Stimulated activated CD4-positive, alpha-beta T cell treated with anti-CD3 and anti-CD28 coated beads, Interleukin-12 subunit alpha, Interleukin-12 subunit beta, amount 100 ng/mL, for 24 hours (primary cell): ENCODE results near the gene KRIT1.

Source experiments
- DNase-seq, 2 experiments: peaks; one replicate each; pipeline ENCODE4 v3.0.0-alpha.2; 2020; ENCODE audit warnings: low read depth in 2 of 2

KRIT1 gene

GRCh38 chr7:92155108-92155739 lies 90.5 kb downstream of the KRIT1 start:
- DNase-seq = no peak

GRCh38 chr7:92150450-92151017 lies 95.2 kb downstream of the KRIT1 start:
- DNase-seq = no peak

GRCh38 chr7:92149736-92150239 lies 95.9 kb downstream of the KRIT1 start:
- no peak for DNase-seq
